Esophagus muscularis mucosa (tissue), 4 donors: ENCODE data around the gene PYDC2. TPM values are rescaled to one million over a fixed set of nuclear protein-coding genes. Genes with fewer than 3 reads are reported as not detected.

Experiments
- DNase-seq: peaks from one replicate; pipeline ENCODE4 v3.0.0-alpha.2; 2017; ENCODE audit errors: extremely low spot score
- H3K27ac ChIP-seq, 4 donors: fragments of 200-600 bp; sonication (generic); replicated peaks in 1 of 4; 1 replicate in 3 of 4; 2 replicates in 1 of 4; pipeline ENCODE4 v1.5.1; 2016 to 2019; ENCODE audit warnings: mild to moderate bottlenecking in 1 of 4
- H3K27me3 ChIP-seq, 4 donors: fragments of 200-600 bp; sonication (generic); one replicate each; pipeline versions ENCODE4 v1.5.1 to v1.6.0; 2016 to 2019
- H3K36me3 ChIP-seq, 4 donors: fragments of 200-600 bp; sonication (generic); one replicate each; pipeline ENCODE4 v1.5.1; 2016 to 2019
- H3K4me1 ChIP-seq, 4 donors: fragments of 200-600 bp; sonication (generic); one replicate each; pipeline ENCODE4 v1.5.1; 2016 to 2019
- H3K4me3 ChIP-seq, 4 donors: fragments of 200-600 bp; sonication (generic); 1 replicate in 2 of 4; 2 replicates in 2 of 4; pipeline ENCODE4 v1.5.1; 2016 to 2019; ENCODE audit warnings: mild to moderate bottlenecking in 4 of 4, moderate library complexity in 1 of 4
- H3K9me3 ChIP-seq, 4 donors: fragments of 200-600 bp; sonication (generic); 1 replicate in 3 of 4; 2 replicates in 1 of 4; pipeline ENCODE4 v1.5.1; 2016 to 2019
- CTCF ChIP-seq, 3 experiments: fragments of 200-600 bp in 2 of 3; fragments of 450-650 bp in 1 of 3; sonication (generic) in 2 of 3; IDR thresholded peaks; one replicate each; pipeline ENCODE4 v1.5.1; 2017 to 2019; ENCODE audit warnings: antibody characterized with exemption in 3 of 3, mild to moderate bottlenecking in 2 of 3, moderate library complexity in 1 of 3
- EP300 ChIP-seq: sonication (generic); formaldehyde crosslinking; IDR thresholded peaks from one replicate; pipeline ENCODE4 v1.6.1; 2017; ENCODE audit warnings: antibody characterized with exemption
- POLR2A ChIP-seq: fragments of 450-650 bp; IDR thresholded peaks from one replicate; pipeline ENCODE4 v1.6.1; 2017; ENCODE audit warnings: antibody characterized with exemption, moderate library complexity, mild to moderate bottlenecking, low read depth
- POLR2AphosphoS5 ChIP-seq, 2 donors: sonication (generic); formaldehyde crosslinking; IDR thresholded peaks; one replicate each; pipeline ENCODE4 v1.6.1; 2017; ENCODE audit warnings: antibody characterized with exemption in 2 of 2
- WGBS: methylation state at CpG from one replicate; pipeline ENCODE4 v1.1.5; 2018; 5-methylcytosine and 5-hydroxymethylcytosine counted together
- intact Hi-C: fragments of 100-400 bp; cut with DNase I; formaldehyde crosslinking; loops from one replicate; pipeline ENCODE4 v1.15.1; 2023
- total RNA-seq, 4 donors: library from RNA; depleted of rRNA; stranded (reverse); fragments of >200 nt; gene quantifications; one replicate each; pipeline versions ENCODE4 v1.1.0 to v1.2.1, GENCODE V29; 2016

The PYDC2 gene
- total RNA-seq, 4 donors from 2014 or later = not detected

DNA sequence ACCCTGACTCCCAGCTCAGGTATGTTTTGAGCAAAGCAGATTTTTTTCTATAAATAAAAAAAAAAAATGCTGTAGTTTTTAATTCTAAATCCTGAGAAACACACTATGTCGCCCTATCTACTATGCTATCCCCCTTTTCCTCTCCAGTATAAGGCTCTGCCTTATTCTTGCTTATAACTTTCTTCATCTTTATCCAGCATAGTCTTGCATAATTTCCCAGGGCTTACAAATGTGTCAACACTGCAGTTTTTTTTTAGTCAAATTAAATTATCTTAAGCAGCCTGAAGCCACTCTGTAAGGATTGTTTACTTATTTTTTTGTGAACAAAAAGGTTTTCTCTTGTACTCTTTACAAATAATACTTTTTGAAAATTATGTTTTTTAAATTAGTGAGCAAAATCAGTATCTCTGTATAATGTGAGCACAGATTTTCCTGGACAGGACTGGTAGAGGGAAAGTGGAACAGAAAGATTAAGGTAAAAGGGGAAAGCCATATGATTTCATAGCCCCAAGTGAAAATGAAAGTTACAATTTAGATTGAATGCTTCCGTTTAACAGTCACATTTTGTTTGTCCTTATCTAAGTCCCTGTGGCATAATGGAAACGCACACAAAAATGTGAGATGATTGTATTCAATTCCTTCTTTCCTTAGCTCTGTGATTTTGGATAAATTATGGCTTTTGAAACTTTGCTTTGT is 5.6 kb upstream of the PYDC2 start:
- 29% methylated on average over 3 of the region's 3 CpGs for whole genome bisulfite sequencing
- TF ChIP-seq CTCF (IDR thresholded peaks at IDR 0.05) (no peak), POLR2A (no peak), EP300 (no peak), POLR2AphosphoS5 (IDR thresholded peaks at IDR 0.05) (no peak)
- no peaks in the 10 kb centered on the region for H3K4me1 ChIP-seq
- H3K27me3 ChIP-seq = no peaks in the 10 kb centered on the region
- intact Hi-C loops = no loop called here
- no peaks in the 10 kb centered on the region for H3K36me3 ChIP-seq
- DNase-seq = no peak
- no peak overlapping the region for H3K4me3 ChIP-seq
- H3K27ac ChIP-seq = no peak overlapping the region
- no peaks in the 10 kb centered on the region for H3K9me3 ChIP-seq

DNA sequence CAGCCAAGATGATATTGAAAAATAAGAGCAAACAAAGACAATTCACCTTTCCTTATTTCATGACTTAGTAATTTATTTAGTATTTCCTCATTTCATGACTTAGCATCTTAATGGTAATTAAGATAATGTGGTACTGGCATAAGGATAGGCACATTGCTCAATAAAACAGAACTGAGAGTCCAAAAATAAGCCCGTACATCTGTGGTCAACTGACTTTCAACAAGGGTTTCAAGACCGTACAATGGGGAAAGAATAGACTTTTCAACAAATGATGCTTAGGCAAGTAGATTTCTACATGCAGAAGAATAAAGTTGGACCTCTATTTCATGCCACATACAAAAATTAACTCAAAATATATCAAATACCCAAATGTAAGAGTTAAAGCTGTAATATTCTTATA is 603 bp upstream of the PYDC2 start:
- DNase-seq = no peak
- no peak for TF ChIP-seq POLR2A
- no peak for TF ChIP-seq POLR2AphosphoS5 (IDR thresholded peaks at IDR 0.05)
- no peak for TF ChIP-seq EP300
- no peak for TF ChIP-seq CTCF (IDR thresholded peaks at IDR 0.05)
- intact Hi-C loops = no loop called here
- no peaks in the 10 kb centered on the region for H3K4me1 ChIP-seq
- no peaks in the 10 kb centered on the region for H3K36me3 ChIP-seq
- no peak overlapping the region for H3K27ac ChIP-seq
- no peak overlapping the region for H3K4me3 ChIP-seq
- 90% methylated on average over 2 of the region's 2 CpGs for WGBS
- no peaks in the 10 kb centered on the region for H3K9me3 ChIP-seq
- H3K27me3 ChIP-seq = no peaks in the 10 kb centered on the region

- Histone ChIP-seq H3K4me1 (no peaks in the 10 kb centered on the region), H3K36me3 (no peaks in the 10 kb centered on the region), H3K9me3 (no peaks in the 10 kb centered on the region), H3K27me3 (no peaks in the 10 kb centered on the region), H3K4me3 (no peak overlapping the region), H3K27ac (no peak overlapping the region)
- TF ChIP-seq CTCF (IDR thresholded peaks at IDR 0.05) = no peak
- no peak for TF ChIP-seq POLR2AphosphoS5 (IDR thresholded peaks at IDR 0.05)
- TF ChIP-seq EP300 = no peak
- no peak for TF ChIP-seq POLR2A
- intact Hi-C loops = no loop called here
- no peak for DNase-seq
Measured at GRCh38 chr3:191470080-191470479, 9.1 kb downstream of the PYDC2 start.

DNA sequence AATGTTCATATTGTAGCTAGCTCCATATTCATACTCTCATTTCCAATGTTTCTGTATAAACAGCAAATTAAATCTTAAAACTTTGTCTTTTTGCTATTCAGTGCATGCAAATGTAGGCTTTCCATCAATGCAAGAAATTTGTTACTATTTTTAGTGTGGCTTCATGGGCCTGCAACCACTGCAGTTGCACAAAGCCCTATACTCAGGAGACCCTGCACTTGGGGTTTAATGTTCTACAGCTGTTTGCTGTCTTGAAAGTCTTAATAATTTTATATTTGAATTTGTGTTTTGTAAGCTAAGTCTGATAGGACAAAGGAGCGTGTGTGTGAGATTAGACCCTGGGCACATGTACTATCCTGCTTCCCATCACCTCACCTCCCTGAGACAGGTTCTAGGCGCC is 9.6 kb downstream of the PYDC2 start:
- Histone ChIP-seq H3K27me3 (no peaks in the 10 kb centered on the region), H3K27ac (no peak overlapping the region), H3K36me3 (no peaks in the 10 kb centered on the region), H3K4me1 (no peaks in the 10 kb centered on the region), H3K9me3 (no peaks in the 10 kb centered on the region), H3K4me3 (no peak overlapping the region)
- TF ChIP-seq EP300 = no peak
- TF ChIP-seq POLR2A = no peak
- 80% methylated on average over 2 of the region's 2 CpGs for WGBS
- no peak for DNase-seq
- intact Hi-C loops = no loop called here

DNA sequence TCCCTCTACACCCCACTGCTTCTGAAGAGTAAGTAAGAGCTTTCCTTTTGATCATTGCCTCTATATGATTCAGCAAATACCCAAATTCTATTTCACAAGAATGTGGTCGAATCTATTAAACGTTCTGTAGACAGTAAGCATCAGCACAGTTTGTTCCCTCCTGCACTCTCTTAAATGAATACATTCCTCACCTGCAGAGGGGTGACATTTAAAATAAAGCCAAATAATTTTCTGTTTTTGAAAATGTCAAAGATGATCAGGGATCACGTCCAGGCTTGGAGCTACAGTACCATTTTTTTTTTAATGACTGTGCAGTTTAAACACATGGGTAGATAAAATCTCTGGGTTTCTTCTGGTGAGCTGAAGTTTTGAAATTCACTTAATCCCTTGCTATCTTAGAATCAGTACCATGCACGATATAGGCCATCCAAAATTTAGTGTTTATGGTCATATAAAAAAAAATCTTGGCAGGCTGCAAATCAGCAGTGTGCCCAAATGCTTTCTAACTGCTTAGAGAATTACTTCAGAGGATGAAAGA is 12.8 kb downstream of the PYDC2 start:
- Histone ChIP-seq H3K4me3 (no peak overlapping the region), H3K27ac (no peak overlapping the region), H3K9me3 (no peaks in the 10 kb centered on the region), H3K27me3 (no peaks in the 10 kb centered on the region), H3K36me3 (no peaks in the 10 kb centered on the region), H3K4me1 (no peaks in the 10 kb centered on the region)
- intact Hi-C loops = no loop called here
- TF ChIP-seq POLR2AphosphoS5 (IDR thresholded peaks at IDR 0.05) = no peak
- TF ChIP-seq EP300 = no peak
- no peak for TF ChIP-seq CTCF (IDR thresholded peaks at IDR 0.05)
- TF ChIP-seq POLR2A = no peak
- WGBS = 49% methylated on average over 4 of the region's 4 CpGs
- DNase-seq = no peak
